ENCODE results near the gene SFXN4.
"Not testable (repeated sequence)": the region's sequence is repeated elsewhere in the genome, so short reads cannot be mapped to it uniquely, and the experiment has no call there.

SFXN4 gene

DNA sequence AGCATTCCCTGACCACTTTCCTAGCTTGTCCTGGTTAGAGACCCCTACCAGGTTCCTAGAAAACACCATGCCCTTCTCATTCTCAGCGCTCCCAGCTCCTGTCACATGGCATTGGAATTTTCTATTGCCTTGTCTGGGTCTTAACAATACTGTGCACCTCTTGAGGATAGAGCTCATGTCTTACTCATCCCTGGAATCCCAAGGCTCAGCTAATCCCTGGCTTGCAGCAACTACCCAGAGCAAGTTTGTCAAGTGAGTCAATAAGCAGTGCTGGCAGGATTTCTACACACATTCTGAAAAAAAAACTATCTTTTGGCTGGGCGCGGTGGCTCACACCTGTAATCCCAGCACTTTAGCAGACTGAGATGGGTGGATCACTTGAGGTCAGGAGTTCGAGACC, 24.8 kb upstream of the SFXN4 start:
- peak; percentile 91 for FAIRE-seq

- peak; percentile 70 for FAIRE-seq
Observed at GRCh38 chr10:119189811-119190282, 24.3 kb upstream of the SFXN4 start.

GRCh38 chr10:119183664-119184412, 18.3 kb upstream of the SFXN4 start:
- FAIRE-seq: no peak

DNA sequence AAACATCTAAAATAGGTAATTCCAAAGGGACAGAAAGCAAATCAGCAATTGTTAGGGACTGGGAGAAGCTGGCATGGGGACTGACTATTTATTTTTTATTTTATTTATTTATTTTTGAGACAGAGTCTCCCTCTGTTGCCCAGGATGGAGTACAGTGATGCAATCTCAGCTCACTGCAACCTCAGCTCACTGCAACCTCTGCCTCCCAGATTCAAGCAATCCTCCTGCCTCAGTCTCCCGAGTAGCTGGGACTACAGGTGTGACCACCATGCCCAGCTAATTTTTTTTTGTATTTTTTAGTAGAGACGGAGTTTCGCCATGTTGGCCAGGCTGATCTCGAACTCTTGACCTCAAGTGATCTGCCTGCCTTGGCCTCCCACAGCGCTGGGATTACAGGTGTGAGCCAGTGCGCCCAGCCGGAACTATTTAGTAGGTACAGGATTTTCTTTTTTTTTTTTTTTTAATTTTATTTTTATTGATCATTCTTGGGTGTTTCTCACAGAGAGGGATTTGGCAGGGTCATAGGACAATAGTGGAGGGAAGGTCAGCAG, 15.4 kb upstream of the SFXN4 start:
- FAIRE-seq: not testable (repeated sequence)

GRCh38 chr10:119178372-119179119, 13.0 kb upstream of the SFXN4 start, which contains the start of gene PRDX3:
TSS of gene PRDX3 (minus strand) at chr10:119178812. CDS start at chr10:119178790, 22 bp downstream.
- FAIRE-seq: peak; percentile 93

GRCh38 chr10:119177708-119178371, 12.3 kb upstream of the SFXN4 start:
- no peak for FAIRE-seq

DNA sequence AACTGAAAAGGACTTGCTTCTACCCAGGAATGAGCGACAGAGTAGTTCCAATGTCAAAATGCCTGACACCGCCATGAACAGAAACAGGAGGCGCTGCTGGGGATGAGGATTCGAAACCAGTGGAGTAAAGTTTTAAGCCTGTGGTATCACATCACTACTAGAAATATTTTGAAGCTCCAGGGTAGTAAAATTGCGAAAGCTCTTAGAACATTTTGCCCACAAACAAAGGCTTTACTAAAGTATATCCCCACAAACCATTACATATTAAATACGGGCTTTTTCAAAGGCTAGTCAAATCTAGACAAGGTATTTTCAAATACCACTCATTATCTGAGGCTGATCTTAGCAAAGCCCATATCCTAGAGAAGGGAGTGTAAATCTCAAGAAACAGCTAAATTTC, 10.7 kb upstream of the SFXN4 start:
- FAIRE-seq: no peak

- FAIRE-seq: no peak
Observed at GRCh38 chr10:119174109-119174508, 8.6 kb upstream of the SFXN4 start.

DNA sequence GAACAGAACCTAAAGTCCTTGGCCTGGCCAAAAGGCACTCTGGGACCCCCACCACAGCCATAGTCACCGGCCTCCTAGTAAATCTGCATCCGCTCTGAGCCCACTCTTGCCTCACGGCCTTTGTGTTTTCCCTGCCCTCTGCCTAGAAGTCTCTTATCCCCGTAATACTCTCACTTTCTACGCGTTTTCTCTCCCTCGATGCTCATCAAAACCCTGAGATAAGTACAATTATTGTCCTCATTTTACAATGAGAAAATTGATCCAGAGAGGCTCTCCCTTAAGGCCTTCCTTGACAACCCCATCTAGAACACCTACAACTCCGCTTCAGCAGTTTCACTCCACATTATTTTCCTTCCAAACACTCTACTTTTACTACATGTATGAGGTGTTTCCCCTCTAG, 1.5 kb upstream of the SFXN4 start:
- no peak for FAIRE-seq

DNA sequence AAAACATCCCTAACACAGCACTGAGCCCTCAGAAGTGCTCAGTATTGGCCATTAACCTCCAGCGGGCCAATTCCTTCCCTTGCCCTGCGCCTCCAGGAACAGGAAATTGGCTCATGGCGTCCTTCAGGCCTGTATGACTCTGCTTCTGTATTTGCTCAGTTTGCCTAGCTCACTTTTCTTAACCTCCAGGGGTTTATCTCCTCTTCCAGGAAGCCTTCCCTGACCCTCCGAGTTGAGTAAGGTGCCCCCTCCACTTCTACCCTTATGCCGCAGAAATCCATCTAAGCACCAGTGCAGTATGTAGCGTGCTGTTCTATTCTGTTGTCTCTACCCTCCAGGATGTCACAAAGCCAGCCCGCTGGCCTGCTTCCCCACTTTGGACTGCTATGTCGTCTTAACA, 1.1 kb upstream of the SFXN4 start:
- no peak for FAIRE-seq

- no peak for FAIRE-seq
Observed at GRCh38 chr10:119166118-119166500, 595 bp upstream of the SFXN4 start.

DNA sequence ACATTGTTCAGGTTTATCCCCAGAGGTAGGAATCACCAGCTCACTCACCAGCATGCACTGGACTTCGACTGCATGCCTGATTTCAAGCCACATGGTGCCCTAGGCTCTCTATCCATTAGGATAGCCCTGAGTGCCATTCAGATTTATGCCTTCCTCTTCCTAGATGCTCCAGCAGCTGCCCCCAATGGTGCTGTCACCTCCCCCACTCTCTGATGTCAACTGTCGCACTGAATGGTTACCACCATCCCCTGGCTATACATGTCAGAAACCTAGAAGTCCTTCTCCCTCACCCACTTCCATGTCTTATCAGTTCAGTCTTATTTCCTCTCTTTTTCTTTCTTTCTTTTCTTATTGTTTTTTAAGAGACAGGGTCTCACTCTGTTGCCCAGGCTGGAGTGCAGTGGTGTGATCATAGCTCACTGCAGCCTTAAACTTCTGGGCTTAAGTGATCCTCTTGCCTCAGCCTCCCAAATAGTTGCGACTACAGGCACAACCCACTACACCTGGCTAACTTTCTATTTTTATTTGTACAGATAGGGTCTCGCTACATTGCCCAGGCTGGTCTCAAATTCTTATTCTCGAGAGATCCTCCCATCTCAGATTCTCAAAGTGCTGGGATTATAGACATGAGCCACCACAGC, 2.9 kb downstream of the SFXN4 start:
- no peak for FAIRE-seq

DNA sequence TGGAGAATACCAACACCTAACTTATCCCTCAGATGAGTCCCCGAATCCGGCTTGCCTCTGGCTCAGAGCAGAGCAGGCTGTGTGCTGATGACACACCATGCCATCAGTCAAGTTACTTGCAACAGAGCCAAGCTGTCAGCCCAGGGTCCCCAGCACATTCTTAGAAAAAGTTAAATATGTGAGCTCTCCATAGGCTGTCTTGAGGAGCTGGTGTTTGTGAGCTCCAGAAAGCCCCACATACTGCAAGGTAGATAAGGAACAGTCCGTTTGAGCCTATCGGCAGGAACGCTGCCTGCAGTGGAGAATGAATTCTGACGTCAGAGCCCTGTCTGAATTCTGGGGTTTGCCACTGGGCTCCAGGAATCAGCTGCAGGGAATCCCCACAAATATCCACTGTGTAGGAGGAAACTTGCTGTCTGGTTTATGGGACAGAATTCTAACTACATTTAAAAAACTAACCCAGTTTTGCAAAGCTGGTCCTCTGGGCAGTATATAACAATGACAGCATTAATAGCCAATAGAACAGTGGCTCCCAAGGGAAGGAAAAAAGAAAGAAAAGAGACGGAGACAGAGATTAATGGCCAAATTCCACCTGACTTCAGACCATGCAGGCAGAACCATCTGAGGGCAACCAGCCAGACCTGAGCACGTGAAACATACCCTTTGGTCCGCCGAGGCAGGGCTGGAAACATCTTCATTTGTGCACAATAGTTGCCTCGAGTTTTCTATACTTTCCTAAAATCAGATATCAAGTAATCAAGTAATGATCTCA, 3.6 kb downstream of the SFXN4 start:
- FAIRE-seq: no peak

GRCh38 chr10:119159332-119159731, 6.2 kb downstream of the SFXN4 start:
- FAIRE-seq: no peak

DNA sequence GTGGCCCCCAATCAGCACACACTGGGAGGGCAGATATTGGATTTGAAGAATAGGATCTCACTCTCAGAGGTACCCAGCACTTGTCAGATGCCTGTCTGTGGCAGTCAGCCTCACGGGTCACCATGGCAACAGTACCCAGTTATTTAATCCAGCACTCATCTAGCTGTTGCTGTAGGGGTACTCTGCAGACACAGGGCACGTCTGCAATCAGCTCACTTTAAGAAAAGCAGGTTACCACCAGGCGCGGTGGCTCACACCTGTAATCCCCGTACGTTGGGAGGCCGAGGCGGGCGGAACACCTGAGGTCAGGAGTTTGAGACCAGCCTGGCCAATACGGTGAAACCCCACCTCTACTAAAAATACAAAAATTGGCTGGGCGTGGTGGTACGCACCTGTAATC, 11.9 kb downstream of the SFXN4 start:
- no peak for FAIRE-seq

DNA sequence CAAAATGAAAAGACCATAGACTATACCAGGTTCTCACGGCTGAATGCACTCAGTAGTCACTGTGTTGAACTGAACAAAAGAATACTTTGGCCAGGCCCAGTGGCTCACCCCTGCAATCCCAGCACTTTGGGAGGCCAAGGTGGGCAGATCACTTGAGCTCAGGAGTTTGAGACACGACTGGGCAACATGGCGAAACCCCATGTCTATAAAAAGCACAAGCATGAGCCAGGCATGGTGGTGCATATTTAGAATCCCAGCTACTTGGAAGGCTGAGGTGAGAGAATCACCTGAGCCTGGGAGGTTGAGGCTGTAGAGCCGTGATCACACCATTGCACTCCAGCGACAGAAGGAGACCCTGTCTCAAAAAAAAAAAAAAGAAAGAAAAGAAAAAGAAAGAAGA, 12.5 kb downstream of the SFXN4 start:
- FAIRE-seq: no peak

GRCh38 chr10:119151601-119152000, 13.9 kb downstream of the SFXN4 start:
- FAIRE-seq: not testable (repeated sequence)

DNA sequence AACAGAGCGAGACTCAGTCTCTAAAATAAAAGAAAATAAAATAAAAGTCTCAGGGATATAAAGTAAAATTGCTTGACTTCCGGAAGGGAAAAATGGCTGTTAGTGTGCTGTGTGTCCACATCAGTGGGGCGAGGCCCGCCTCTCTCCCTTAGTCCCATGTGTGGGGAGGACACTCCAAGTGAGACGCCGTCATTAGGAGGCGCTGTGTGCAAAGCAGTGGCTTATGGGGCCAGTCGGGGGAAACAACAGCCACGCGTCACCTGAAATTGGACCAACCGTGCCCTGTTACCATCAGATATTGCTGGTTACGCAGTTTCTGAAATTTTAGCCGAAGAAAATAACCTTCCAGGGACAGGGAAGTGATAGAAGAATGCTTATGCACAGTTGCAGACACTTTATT, 15.8 kb downstream of the SFXN4 start:
- no peak for FAIRE-seq

GRCh38 chr10:119149157-119149556, 16.4 kb downstream of the SFXN4 start:
- no peak for FAIRE-seq

DNA sequence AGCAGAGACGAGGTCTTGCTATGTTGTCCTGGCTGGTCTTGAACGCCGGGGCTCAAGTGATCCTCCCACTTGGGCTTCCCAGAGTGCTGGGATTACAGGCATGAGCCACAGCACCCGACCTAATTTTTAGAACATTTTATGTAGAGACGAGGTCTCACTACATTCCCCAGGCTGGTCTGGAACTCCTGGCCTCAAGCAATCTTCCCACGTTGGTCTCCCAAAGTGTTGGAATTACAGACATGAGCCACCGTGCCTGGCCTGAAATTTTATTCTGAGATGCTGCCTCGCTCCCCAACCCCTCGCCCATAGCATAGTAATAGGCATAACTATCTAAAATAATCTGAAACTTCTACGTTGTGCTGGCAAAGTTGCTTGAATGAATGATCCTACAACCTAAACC, 21.9 kb downstream of the SFXN4 start:
- FAIRE-seq: no peak

DNA sequence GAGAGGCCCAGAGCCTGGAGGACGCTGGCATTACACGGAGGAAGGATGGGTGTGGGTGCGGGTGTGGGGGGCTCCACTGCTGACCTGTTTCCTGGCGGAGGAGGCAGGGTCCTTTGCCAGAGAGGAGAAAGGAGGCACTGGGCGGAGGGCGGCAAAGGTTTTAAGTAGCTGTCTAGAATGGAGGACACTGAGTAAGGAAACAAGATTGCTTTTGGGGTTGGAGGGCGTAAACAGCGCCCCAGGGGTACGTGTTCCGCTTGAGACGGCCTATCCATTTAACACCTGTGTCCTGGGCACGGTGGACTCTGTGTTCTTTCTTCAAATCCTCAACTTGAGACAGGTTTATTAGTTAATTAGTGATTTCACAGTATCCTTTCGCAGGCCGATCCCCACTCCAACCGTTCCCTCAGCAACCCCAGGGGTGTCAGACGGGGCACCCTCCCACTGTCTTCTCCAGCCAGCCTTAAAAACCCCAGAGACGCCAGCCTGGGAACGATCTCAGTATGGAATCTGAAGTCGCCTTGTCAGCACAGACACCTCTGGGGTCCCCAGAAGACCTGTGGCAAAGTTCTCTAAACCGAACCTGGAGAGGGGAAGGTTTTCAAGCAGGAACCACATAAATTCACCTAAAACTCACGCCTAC, 24.8 kb downstream of the SFXN4 start:
- no peak for FAIRE-seq

All from G401.6 (cell line).